HepG2 (cell line): ENCODE measurements around the gene RECK. TPM values are rescaled to one million over a fixed set of nuclear protein-coding genes. Genes with fewer than 3 reads are reported as not detected.

Experiments
- ATAC-seq: fragments of 200-7000 bp; cut with Tn5 transposase; 3 replicates; pipeline ENCODE4 v1.9.1; 2020; ENCODE audit warnings: mild to moderate bottlenecking, moderate library complexity
- BruUV-seq: library from RNA; stranded (reverse); fragments of 400-500 nt; replicated peaks from 2 replicates; lab custom pipeline; 2021; lab: Mats Ljungman, UMichigan
- CTCF ChIA-PET: fragments of 300-600 bp; formaldehyde crosslinking; extraction: SDS; loops from one replicate; lab custom pipeline; 2021; ENCODE audit warnings: low total read pairs, inconsistent platforms, low intra/inter-chr PET ratio; lab: Yijun Ruan, JAX
- POLR2A ChIA-PET: fragments of 350-600 bp; sonication (Branson Sonifier 250); formaldehyde crosslinking; loops from one replicate; lab custom pipeline; 2020; ENCODE audit warnings: antibody characterized with exemption, inconsistent platforms; lab: Yijun Ruan, JAX
- DNase-seq: peaks from one replicate; pipeline ENCODE4 v3.0.0-alpha.2; 2015; ENCODE audit warnings: low spot score
- FAIRE-seq: peaks from 3 replicates; lab custom pipeline; 2011; peaks lifted over from hg19 to GRCh38; lab: Jason Lieb, UNC
- H2AFZ ChIP-seq: one replicate; pipeline ENCODE4 v1.6.1; 2011; ENCODE audit warnings: low read length, inconsistent platforms
- H3K27ac ChIP-seq: fragments of 300-600 bp; 3 replicates; pipeline ENCODE4 v1.8.0; 2011; ENCODE audit warnings: mixed run types, mild to moderate bottlenecking, mixed read lengths, low read length, inconsistent platforms; ENCODE audit not compliant: insufficient read depth; ENCODE audit errors: extremely low read length
- H3K27me3 ChIP-seq, 2 experiments: fragments of 200-600 bp in 1 of 2; 2 replicates in 1 of 2; 3 replicates in 1 of 2; pipeline versions ENCODE4 v1.6.0 to v1.8.0; 2011; ENCODE audit warnings: low read length in 2 of 2, mild to moderate bottlenecking in 2 of 2, moderate library complexity in 2 of 2, inconsistent platforms in 1 of 2; ENCODE audit not compliant: insufficient read depth in 2 of 2, control insufficient read depth in 1 of 2
- H3K36me3 ChIP-seq, 2 experiments: fragments of 200-600 bp in 1 of 2; replicated peaks in 1 of 2; 2 replicates in 1 of 2; 3 replicates in 1 of 2; pipeline versions ENCODE4 v1.5.1 to v1.8.0; 2011; ENCODE audit warnings: low read length in 2 of 2, inconsistent platforms in 1 of 2; ENCODE audit not compliant: insufficient read depth in 2 of 2, control insufficient read depth in 1 of 2
- H3K4me1 ChIP-seq: 2 replicates; pipeline ENCODE4 v1.5.1; 2012; ENCODE audit warnings: low read length, inconsistent platforms; ENCODE audit not compliant: insufficient read depth
- H3K4me2 ChIP-seq: 2 replicates; pipeline ENCODE4 v1.6.0; 2011; ENCODE audit warnings: low read depth, low read length, inconsistent platforms
- H3K4me3 ChIP-seq, 3 experiments: fragments of 200-600 bp in 1 of 3; sonication (generic), shearing (Covaris generic) in 1 of 3; replicated peaks in 1 of 3; 2 replicates each; pipeline ENCODE4 v1.5.1; 2011 to 2016; ENCODE audit warnings: low read length in 3 of 3, inconsistent platforms in 2 of 3, low read depth in 2 of 3, mild to moderate bottlenecking in 2 of 3, control low read depth in 1 of 3, mixed read lengths in 1 of 3; ENCODE audit not compliant: insufficient read depth in 1 of 3
- H3K79me2 ChIP-seq: one replicate; pipeline ENCODE4 v1.6.1; 2011; ENCODE audit warnings: low read length, inconsistent platforms; ENCODE audit not compliant: insufficient read depth
- H3K9ac ChIP-seq: 2 replicates; pipeline ENCODE4 v1.6.0; 2011; ENCODE audit warnings: mild to moderate bottlenecking, low read depth, low read length, inconsistent platforms; ENCODE audit not compliant: insufficient read depth
- H3K9me3 ChIP-seq: 2 replicates; pipeline ENCODE4 v1.5.1; 2012; ENCODE audit warnings: mild to moderate bottlenecking, low read length
- H4K20me1 ChIP-seq: 2 replicates; pipeline ENCODE4 v1.6.0; 2011; ENCODE audit warnings: inconsistent platforms, mild to moderate bottlenecking, low read length, moderate library complexity; ENCODE audit not compliant: insufficient read depth
- ARID2 ChIP-seq: sonication (generic); formaldehyde crosslinking; IDR thresholded peaks from 2 replicates; pipeline ENCODE4 v1.8.1; 2022; ENCODE audit warnings: mild to moderate bottlenecking, missing genetic modification reagents, borderline replicate concordance
- DPF2 ChIP-seq: sonication (generic); formaldehyde crosslinking; IDR thresholded peaks from 2 replicates; pipeline ENCODE4 v1.4.0; 2020; ENCODE audit warnings: mild to moderate bottlenecking, low read depth, missing genetic modification reagents, borderline replicate concordance
- HNRNPK ChIP-seq: fragments of 200-400 bp; formaldehyde crosslinking; IDR thresholded peaks from 2 replicates; pipeline ENCODE4 v1.6.1; 2018; ENCODE audit warnings: low read length, low read depth, moderate library complexity, mild to moderate bottlenecking; ENCODE audit not compliant: poor library complexity, severe bottlenecking
- STAT6 ChIP-seq: sonication (generic); formaldehyde crosslinking; IDR thresholded peaks from 2 replicates; pipeline ENCODE4 v1.4.0; 2020; ENCODE audit warnings: missing genetic modification reagents, mild to moderate bottlenecking, borderline replicate concordance
- ZNF709 ChIP-seq: sonication (generic); formaldehyde crosslinking; IDR thresholded peaks from 2 replicates; pipeline ENCODE4 v1.5.0; 2020; ENCODE audit warnings: mild to moderate bottlenecking, missing genetic modification reagents
- ZNF776 ChIP-seq: sonication (generic); formaldehyde crosslinking; IDR thresholded peaks from 2 replicates; pipeline ENCODE4 v1.4.0; 2020; ENCODE audit warnings: mild to moderate bottlenecking, missing genetic modification reagents
- ZSCAN20 ChIP-seq: sonication (generic); formaldehyde crosslinking; IDR thresholded peaks from 2 replicates; pipeline ENCODE4 v1.4.0; 2020; ENCODE audit warnings: missing genetic modification reagents, mild to moderate bottlenecking, borderline replicate concordance
- WGBS: methylation state at CpG from one replicate; pipeline ENCODE4 v1.1.6; 2017; ENCODE audit warnings: low lambda C conversion rate; 5-methylcytosine and 5-hydroxymethylcytosine counted together
- in situ Hi-C: cut with HindIII; loops from 2 replicates; pipeline ENCODE4 v1.10.0; 2017; ENCODE audit warnings: low pct_unique_long_range_greater_than_20kb; ENCODE audit not compliant: extremely low pct_ligation_motif_present
- intact Hi-C: fragments of 100-400 bp; cut with micrococcal nuclease; formaldehyde crosslinking; loops from one replicate; pipeline ENCODE4 v1.10.0; 2022; ENCODE audit not compliant: unreplicated experiment
- polyA plus RNA-seq, 8 experiments: library from polyadenylated mRNA; depleted of rRNA in 3 of 8; stranded (reverse) in 7 of 8; unstranded in 1 of 8; fragments of >200 nt; fragmentation: Illumina TruSeq in 4 of 8; extraction: Trizol in 4 of 8; gene quantifications; 2 replicates each; pipeline versions ENCODE4 v1.2.1 to v1.2.3, GENCODE V29; 2011 to 2016; ENCODE audit warnings: low read depth in 4 of 8, missing spikeins in 1 of 8, mixed read lengths in 1 of 8; ENCODE audit not compliant: insufficient read depth in 1 of 8
- total RNA-seq, 5 experiments: library from RNA; depleted of rRNA; stranded (reverse); fragments of >200 nt; fragmentation: Illumina TruSeq; extraction: Trizol; gene quantifications; 2 replicates each; pipeline ENCODE4 v1.2.3, GENCODE V29; 2016; ENCODE audit warnings: low read depth in 1 of 5

The RECK gene
- total and polyA plus RNA-seq, 2 of the 13 experiments (the other 11 are each of a cell fraction or from before 2014, with no cell fraction given), result 3.1 to 4.8 TPM

GRCh38 chr9:36118706-36119105 lies 82.0 kb downstream of the RECK start (continued):
- TF ChIP-seq STAT6 (CRISPR knock-in tag), result no peak
- TF ChIP-seq HNRNPK, result no peak
- no peak for TF ChIP-seq ARID2

GRCh38 chr9:36119476-36119875 lies 82.8 kb downstream of the RECK start:
- no peaks in the 10 kb centered on the region for H3K79me2 ChIP-seq
- H3K27me3 ChIP-seq, result peaks cover 0 to 2% of the 10 kb centered on the region in 2 experiments; a peak in 1 of 5 replicates
- no peaks in the 10 kb centered on the region for H3K4me1 ChIP-seq
- H3K4me3 ChIP-seq, result no peak overlapping the region
- TF ChIP-seq ZNF709 (CRISPR knock-in tag), result no peak
- no peak for TF ChIP-seq ZNF776 (CRISPR knock-in tag)
- TF ChIP-seq DPF2 (CRISPR knock-in tag), result no peak
- TF ChIP-seq ZSCAN20 (CRISPR knock-in tag), result no peak
- no peak overlapping the region for H2AFZ ChIP-seq
- BruUV-seq, result no TSS peak
- H3K27ac ChIP-seq, result no peak overlapping the region
- 60% methylated on average over 7 of the region's 7 CpGs for WGBS
- ChIA-PET CTCF (no interaction called here), POLR2A (no interaction called here)
- no peak overlapping the region for H3K9ac ChIP-seq
- no peaks in the 10 kb centered on the region for H3K9me3 ChIP-seq
- no peak for DNase-seq
- in situ Hi-C loops (no loop called here), intact Hi-C loops (no loop called here)
- H3K4me2 ChIP-seq, result no peak overlapping the region
- no peaks in the 10 kb centered on the region for H4K20me1 ChIP-seq
- FAIRE-seq, result no peak
- ATAC-seq, result no peak
- no peaks in the 10 kb centered on the region for H3K36me3 ChIP-seq
